H9 (cell line): ENCODE measurements around the gene NUP54. TPM values are rescaled to one million over a fixed set of nuclear protein-coding genes. Genes with fewer than 3 reads are reported as not detected.

Experiments used
- DNase-seq: peaks from one replicate; pipeline ENCODE4 v3.0.0-alpha.2; 2017
- H2AFZ ChIP-seq: one replicate; pipeline ENCODE4 v1.6.1; 2013; ENCODE audit warnings: mild to moderate bottlenecking, low read length, control low read depth, moderate library complexity
- H2AK5ac ChIP-seq: 2 replicates; pipeline ENCODE4 v1.6.1; 2013; ENCODE audit warnings: low read length, control low read depth, mixed read lengths; ENCODE audit not compliant: insufficient read length
- H2BK120ac ChIP-seq: one replicate; pipeline ENCODE4 v1.6.1; 2013; ENCODE audit warnings: low read depth, mild to moderate bottlenecking, low read length, control low read depth, inconsistent platforms; ENCODE audit not compliant: poor library complexity, severe bottlenecking
- H2BK12ac ChIP-seq: 2 replicates; pipeline ENCODE4 v1.6.1; 2013; ENCODE audit warnings: low read length, control low read depth, mixed read lengths, low read depth; ENCODE audit not compliant: insufficient read length
- H2BK15ac ChIP-seq: 2 replicates; pipeline ENCODE4 v1.6.1; 2013; ENCODE audit warnings: low read depth, low read length, control low read depth
- H2BK20ac ChIP-seq: one replicate; pipeline ENCODE4 v1.6.1; 2013; ENCODE audit warnings: low read depth, mild to moderate bottlenecking, low read length, control low read depth, inconsistent platforms; ENCODE audit not compliant: poor library complexity, severe bottlenecking
- H2BK5ac ChIP-seq: 2 replicates; pipeline ENCODE4 v1.6.1; 2013; ENCODE audit warnings: low read length, control low read depth, mixed read lengths; ENCODE audit not compliant: insufficient read length
- H3K14ac ChIP-seq: 2 replicates; pipeline ENCODE4 v1.6.1; 2013; ENCODE audit warnings: low read length, control low read depth; ENCODE audit not compliant: insufficient read depth
- H3K18ac ChIP-seq: 2 replicates; pipeline ENCODE4 v1.6.1; 2013; ENCODE audit warnings: low read depth, mild to moderate bottlenecking, mixed read lengths, low read length, control low read depth; ENCODE audit not compliant: insufficient read length
- H3K23ac ChIP-seq: 2 replicates; pipeline ENCODE4 v1.6.1; 2013; ENCODE audit warnings: low read length, control low read depth, mixed read lengths, low read depth; ENCODE audit not compliant: insufficient read length
- H3K23me2 ChIP-seq: 2 replicates; pipeline ENCODE4 v1.6.1; 2013; ENCODE audit warnings: low read depth, mild to moderate bottlenecking, mixed read lengths, low read length, control low read depth; ENCODE audit not compliant: insufficient read length, poor library complexity, severe bottlenecking
- H3K27ac ChIP-seq: 2 replicates; pipeline ENCODE4 v1.5.1; 2013; ENCODE audit warnings: low read length, control low read depth, mixed read lengths, low read depth; ENCODE audit not compliant: insufficient read length
- H3K27me3 ChIP-seq: 2 replicates; pipeline ENCODE4 v1.6.1; 2013; ENCODE audit warnings: low read length, control low read depth, inconsistent platforms; ENCODE audit not compliant: insufficient read depth
- H3K4ac ChIP-seq: 2 replicates; pipeline ENCODE4 v1.6.1; 2013; ENCODE audit warnings: low read depth, mild to moderate bottlenecking, control low read depth, inconsistent platforms, low read length, moderate library complexity
- H3K4me1 ChIP-seq: 2 replicates; pipeline ENCODE4 v1.6.1; 2013; ENCODE audit warnings: low read length, control low read depth, inconsistent platforms; ENCODE audit not compliant: insufficient read depth
- H3K4me2 ChIP-seq: 2 replicates; pipeline ENCODE4 v1.6.1; 2013; ENCODE audit warnings: low read length, control low read depth, mixed read lengths; ENCODE audit not compliant: insufficient read length, insufficient read depth
- H3K56ac ChIP-seq: 2 replicates; pipeline ENCODE4 v1.6.1; 2013; ENCODE audit warnings: low read depth, mild to moderate bottlenecking, mixed read lengths, low read length, control low read depth; ENCODE audit not compliant: insufficient read length
- H3K79me1 ChIP-seq: 2 replicates; pipeline ENCODE4 v1.6.1; 2013; ENCODE audit warnings: low read depth, mild to moderate bottlenecking, moderate library complexity, low read length, control low read depth, inconsistent platforms; ENCODE audit not compliant: insufficient read depth, poor library complexity, severe bottlenecking
- H3K79me2 ChIP-seq: 2 replicates; pipeline ENCODE4 v1.6.1; 2013; ENCODE audit warnings: low read length, control low read depth, inconsistent platforms; ENCODE audit not compliant: insufficient read depth
- H3K9ac ChIP-seq: 2 replicates; pipeline ENCODE4 v1.6.1; 2013; ENCODE audit warnings: low read length, control low read depth, mixed read lengths; ENCODE audit not compliant: insufficient read length; ENCODE audit errors: extremely low read depth
- H3K9me3 ChIP-seq: one replicate; pipeline ENCODE4 v1.6.1; 2013; ENCODE audit warnings: low read depth, low read length, inconsistent platforms; ENCODE audit not compliant: control insufficient read depth
- H3T11ph ChIP-seq: one replicate; pipeline ENCODE4 v1.6.1; 2013; ENCODE audit warnings: mild to moderate bottlenecking, low read length, control low read depth, inconsistent platforms
- H4K20me1 ChIP-seq: one replicate; pipeline ENCODE4 v1.6.1; 2013; ENCODE audit not compliant: control insufficient read depth, insufficient read length, insufficient read depth
- H4K5ac ChIP-seq: 2 replicates; pipeline ENCODE4 v1.6.1; 2013; ENCODE audit warnings: low read depth, mild to moderate bottlenecking, mixed read lengths, low read length, control low read depth; ENCODE audit not compliant: insufficient read length
- H4K8ac ChIP-seq: replicated peaks from 2 replicates; pipeline ENCODE4 v1.6.1; 2013; ENCODE audit warnings: low read length, control low read depth, mixed read lengths, low read depth; ENCODE audit not compliant: insufficient read length
- H4K91ac ChIP-seq: 2 replicates; pipeline ENCODE4 v1.6.1; 2013; ENCODE audit warnings: low read depth, mild to moderate bottlenecking, moderate library complexity, mixed read lengths, low read length, control low read depth; ENCODE audit not compliant: insufficient read length
- H3K27ac Mint-ChIP-seq, 3 experiments: 2 replicates in 2 of 3; 3 replicates in 1 of 3; pipeline ENCODE4 v1.8.0; 2020 to 2021; ENCODE audit warnings: mixed read lengths in 3 of 3, mild to moderate bottlenecking in 1 of 3, moderate library complexity in 1 of 3
- H3K27me3 Mint-ChIP-seq: 2 replicates; pipeline ENCODE4 v1.8.0; 2021; ENCODE audit warnings: low read depth, mild to moderate bottlenecking, moderate library complexity, mixed read lengths
- H3K36me3 Mint-ChIP-seq, 3 experiments: 2 replicates in 2 of 3; 3 replicates in 1 of 3; pipeline ENCODE4 v1.8.0; 2020 to 2021; ENCODE audit warnings: low read depth in 3 of 3, mixed read lengths in 3 of 3; ENCODE audit not compliant: insufficient read depth in 1 of 3
- H3K4me1 Mint-ChIP-seq, 2 experiments: 2 replicates each; pipeline ENCODE4 v1.8.0; 2020; ENCODE audit warnings: mixed read lengths in 2 of 2
- H3K4me3 Mint-ChIP-seq, 2 experiments: 2 replicates in 1 of 2; 3 replicates in 1 of 2; pipeline ENCODE4 v1.8.0; 2020 to 2021; ENCODE audit warnings: mild to moderate bottlenecking in 2 of 2, mixed read lengths in 2 of 2, moderate library complexity in 1 of 2
- H3K9me3 Mint-ChIP-seq, 2 experiments: 2 replicates in 1 of 2; 3 replicates in 1 of 2; pipeline ENCODE4 v1.8.0; 2020; ENCODE audit warnings: mild to moderate bottlenecking in 2 of 2, mixed read lengths in 2 of 2, moderate library complexity in 1 of 2
- CTCF ChIP-seq: fragments of 200-600 bp; sonication (generic); conservative IDR thresholded peaks from 3 replicates; pipeline ENCODE4 v1.8.0; 2021; ENCODE audit warnings: antibody characterized with exemption, mild to moderate bottlenecking
- WGBS: extraction: QIAGEN DNeasy Blood & Tissue Kit; methylation state at CpG from one replicate; pipeline ENCODE4 v1.1.7; 2013; ENCODE audit warnings: missing lambda C conversion rate, low lambda C conversion rate, mixed read lengths; ENCODE audit not compliant: insufficient read length; ENCODE audit errors: extremely low coverage; 5-methylcytosine and 5-hydroxymethylcytosine counted together
- total RNA-seq: library from RNA; stranded (reverse); gene quantifications from 2 replicates; pipeline ENCODE4 v1.2.1, GENCODE V29; 2021

The NUP54 gene
- total RNA-seq, 1 experiment from 2014 or later = 129 TPM

- H3K79me2 ChIP-seq = no peaks in the 10 kb centered on the region; the same call in 1 of the 2 replicates
- no peak overlapping the region for H2BK120ac ChIP-seq
- Mint-ChIP-seq H3K4me1 (no peaks in the 10 kb centered on the region), H3K36me3 (peaks cover 42 to 46% (median 45%) of the 10 kb centered on the region in 3 experiments), H3K27ac (no peak overlapping the region), H3K27me3 (no peaks in the 10 kb centered on the region; the same call in 1 of the 2 replicates), H3K9me3 (peaks cover 8 to 23% of the 10 kb centered on the region in 2 experiments; a peak in 4 of 5 replicates), H3K4me3 (no peak overlapping the region)
- H3K27ac ChIP-seq = no peak overlapping the region
- no peak overlapping the region for H3K56ac ChIP-seq
- no peak overlapping the region for H3K23ac ChIP-seq
- H2BK20ac ChIP-seq = no peak overlapping the region
- no peak for TF ChIP-seq CTCF
- no peak overlapping the region for H2AK5ac ChIP-seq
- H4K20me1 ChIP-seq = no peaks in the 10 kb centered on the region
- no peak overlapping the region for H2BK15ac ChIP-seq
- H3K4ac ChIP-seq = no peak overlapping the region
- no peak overlapping the region for H4K5ac ChIP-seq
- H3K23me2 ChIP-seq = no peaks in the 10 kb centered on the region
- H3K4me1 ChIP-seq = no peaks in the 10 kb centered on the region
- H3K27me3 ChIP-seq = no peaks in the 10 kb centered on the region
- no peak overlapping the region for H2BK5ac ChIP-seq
- H3K9me3 ChIP-seq = peaks cover 5% of the 10 kb centered on the region
- H3K4me2 ChIP-seq = no peak overlapping the region
- no peak overlapping the region for H3T11ph ChIP-seq
- H3K18ac ChIP-seq = no peak overlapping the region
- no CpG with 5 or more reads among the region's 2 CpGs for WGBS
- H2AFZ ChIP-seq = no peak overlapping the region
- no peak overlapping the region for H3K14ac ChIP-seq
- H4K91ac ChIP-seq = no peak overlapping the region
- H4K8ac ChIP-seq = no peak overlapping the region
- DNase-seq = no peak
- H2BK12ac ChIP-seq = no peak overlapping the region
- H3K79me1 ChIP-seq = peaks cover 7% of the 10 kb centered on the region
- no peak overlapping the region for H3K9ac ChIP-seq
These were observed 44.0 kb upstream of the NUP54 start for GRCh38 chr4:76192236-76192635.
